DND-41 (cell line): ENCODE results near the gene PCED1A.
A peak's percentile ranks its signal among the peaks of the same experiment; 100 is the strongest.

Experiments
- ATAC-seq: fragments of 200-7000 bp; cut with Tn5 transposase; 3 replicates; pipeline ENCODE4 v1.9.1; 2021; ENCODE audit warnings: low read depth; ENCODE audit not compliant: insufficient read depth
- DNase-seq: peaks from one replicate; pipeline ENCODE4 v3.0.0-alpha.2; 2020
- H2AFZ ChIP-seq: 2 replicates; pipeline ENCODE4 v1.6.0; 2012; ENCODE audit warnings: low read depth, low read length
- H3K27ac ChIP-seq: 2 replicates; pipeline ENCODE4 v1.5.1; 2012; ENCODE audit warnings: low read length, inconsistent platforms
- H3K27me3 ChIP-seq: fragments of 200-600 bp; sonication (generic); 2 replicates; pipeline ENCODE4 v1.6.0; 2012; ENCODE audit warnings: low read length, mild to moderate bottlenecking, inconsistent platforms; ENCODE audit not compliant: insufficient read depth, poor library complexity
- H3K36me3 ChIP-seq: 2 replicates; pipeline ENCODE4 v1.5.1; 2012; ENCODE audit warnings: low read length, inconsistent platforms; ENCODE audit not compliant: insufficient read depth
- H3K4me1 ChIP-seq: 2 replicates; pipeline ENCODE4 v1.5.1; 2012; ENCODE audit warnings: mild to moderate bottlenecking, low read length; ENCODE audit not compliant: insufficient read depth
- H3K4me2 ChIP-seq: 2 replicates; pipeline ENCODE4 v1.6.0; 2012; ENCODE audit warnings: mild to moderate bottlenecking, moderate library complexity, low read length, inconsistent platforms; ENCODE audit not compliant: insufficient read depth
- H3K4me3 ChIP-seq, 2 experiments: fragments of 200-600 bp in 1 of 2; shearing (Covaris generic) in 1 of 2; 2 replicates each; pipeline ENCODE4 v1.5.1; 2012 to 2016; ENCODE audit warnings: inconsistent platforms in 2 of 2, low read length in 2 of 2, mild to moderate bottlenecking in 2 of 2, low read depth in 1 of 2, moderate library complexity in 1 of 2
- H3K79me2 ChIP-seq: 2 replicates; pipeline ENCODE4 v1.6.0; 2012; ENCODE audit warnings: low read length, inconsistent platforms; ENCODE audit not compliant: insufficient read depth
- H3K9ac ChIP-seq: 2 replicates; pipeline ENCODE4 v1.6.0; 2012; ENCODE audit warnings: low read depth, mild to moderate bottlenecking, inconsistent platforms, low read length, moderate library complexity
- H3K9me3 ChIP-seq: 2 replicates; pipeline ENCODE4 v1.5.1; 2012; ENCODE audit warnings: low read length, moderate library complexity, mild to moderate bottlenecking, inconsistent platforms; ENCODE audit not compliant: insufficient read depth, severe bottlenecking
- H4K20me1 ChIP-seq: 2 replicates; pipeline ENCODE4 v1.6.0; 2012; ENCODE audit warnings: low read length; ENCODE audit not compliant: insufficient read depth
- CTCF ChIP-seq: IDR thresholded peaks from 2 replicates; pipeline ENCODE4 v1.5.1; 2012; ENCODE audit warnings: borderline replicate concordance, low read length, moderate library complexity, mild to moderate bottlenecking; ENCODE audit not compliant: poor library complexity, severe bottlenecking; ENCODE audit errors: extremely low read depth
- EZH2 ChIP-seq: IDR thresholded peaks from 3 replicates; pipeline ENCODE4 v1.6.1; 2012; ENCODE audit warnings: borderline replicate concordance, low read depth, mild to moderate bottlenecking, moderate library complexity, low read length, inconsistent platforms; ENCODE audit not compliant: severe bottlenecking

Gene PCED1A

GRCh38 chr20:2837221-2837960 lies 3.1 kb downstream of the PCED1A start:
- no peak for TF ChIP-seq EZH2
- no peak for TF ChIP-seq CTCF
- DNase-seq: peak; percentile 2
- Histone ChIP-seq H3K36me3 (no peaks in the 10 kb centered on the region), H3K4me1 (peaks cover 22% of the 10 kb centered on the region), H3K27ac (no peak overlapping the region), H3K4me3 (no peak overlapping the region), H3K79me2 (no peaks in the 10 kb centered on the region), H4K20me1 (no peaks in the 10 kb centered on the region), H2AFZ (no peak overlapping the region), H3K9me3 (no peaks in the 10 kb centered on the region), H3K27me3 (peaks cover 12% of the 10 kb centered on the region), H3K9ac (no peak overlapping the region), H3K4me2 (no peak overlapping the region)
- ATAC-seq: no peak

- TF ChIP-seq CTCF: no peak
- no peak for TF ChIP-seq EZH2
- Histone ChIP-seq H4K20me1 (no peaks in the 10 kb centered on the region), H3K27ac (no peak overlapping the region), H3K79me2 (no peaks in the 10 kb centered on the region), H2AFZ (no peak overlapping the region), H3K4me3 (no peak overlapping the region), H3K4me1 (peaks cover 13% of the 10 kb centered on the region), H3K36me3 (no peaks in the 10 kb centered on the region), H3K9me3 (no peaks in the 10 kb centered on the region), H3K9ac (no peak overlapping the region), H3K27me3 (peaks cover 12% of the 10 kb centered on the region), H3K4me2 (no peak overlapping the region)
- DNase-seq: no peak
- ATAC-seq: no peak
Observed at GRCh38 chr20:2836035-2836434, 4.4 kb downstream of the PCED1A start.

GRCh38 chr20:2835331-2835796 lies 5.1 kb downstream of the PCED1A start:
- peaks cover 12% of the 10 kb centered on the region for H3K27me3 ChIP-seq
- no peak overlapping the region for H3K27ac ChIP-seq
- DNase-seq: no peak
- no peak overlapping the region for H3K4me2 ChIP-seq
- no peak overlapping the region for H3K9ac ChIP-seq
- no peaks in the 10 kb centered on the region for H4K20me1 ChIP-seq
- H3K4me3 ChIP-seq: no peak overlapping the region
- no peak for TF ChIP-seq EZH2
- no peak for TF ChIP-seq CTCF
- H3K36me3 ChIP-seq: no peaks in the 10 kb centered on the region
- no peak overlapping the region for H2AFZ ChIP-seq
- H3K4me1 ChIP-seq: peaks cover 10% of the 10 kb centered on the region
- H3K79me2 ChIP-seq: no peaks in the 10 kb centered on the region
- ATAC-seq: no peak
- no peaks in the 10 kb centered on the region for H3K9me3 ChIP-seq
